T-helper 1 cell treated with Interleukin-12 subunit alpha and Interleukin-12 subunit beta and Interleukin-4 antibody, amounts not matched to agents 30 μg/mL and 1 μg/mL, for 36 hours (primary cell): ENCODE data around the gene THBS3.
"Not testable (repeated sequence)": the region's sequence is repeated elsewhere in the genome, so short reads cannot be mapped to it uniquely, and the experiment has no call there.

Experiments
- H3K27ac Mint-ChIP-seq: one replicate; pipeline ENCODE4 v1.8.0; 2021; ENCODE audit warnings: mild to moderate bottlenecking, mixed read lengths
- H3K27me3 Mint-ChIP-seq: one replicate; pipeline ENCODE4 v1.8.0; 2021; ENCODE audit warnings: low read depth, mixed read lengths
- H3K36me3 Mint-ChIP-seq: one replicate; pipeline ENCODE4 v1.8.0; 2021; ENCODE audit warnings: low read depth, mixed read lengths
- H3K4me1 Mint-ChIP-seq: one replicate; pipeline ENCODE4 v1.8.0; 2021; ENCODE audit warnings: low read depth, mixed read lengths
- H3K4me3 Mint-ChIP-seq: one replicate; pipeline ENCODE4 v1.8.0; 2021; ENCODE audit warnings: mild to moderate bottlenecking, moderate library complexity, mixed read lengths
- H3K9me3 Mint-ChIP-seq: one replicate; pipeline ENCODE4 v1.8.0; 2021; ENCODE audit warnings: mixed read lengths

Gene THBS3

GRCh38 chr1:155192346-155193274 is 15.1 kb downstream of the THBS3 start:
- Mint-ChIP-seq H3K36me3 (peaks cover 16% of the 10 kb centered on the region), H3K9me3 (no peaks in the 10 kb centered on the region), H3K27me3 (no peaks in the 10 kb centered on the region), H3K4me3 (peak overlapping the region; percentile 90), H3K4me1 (peaks cover 38% of the 10 kb centered on the region), H3K27ac (peak overlapping the region; percentile 99)

DNA sequence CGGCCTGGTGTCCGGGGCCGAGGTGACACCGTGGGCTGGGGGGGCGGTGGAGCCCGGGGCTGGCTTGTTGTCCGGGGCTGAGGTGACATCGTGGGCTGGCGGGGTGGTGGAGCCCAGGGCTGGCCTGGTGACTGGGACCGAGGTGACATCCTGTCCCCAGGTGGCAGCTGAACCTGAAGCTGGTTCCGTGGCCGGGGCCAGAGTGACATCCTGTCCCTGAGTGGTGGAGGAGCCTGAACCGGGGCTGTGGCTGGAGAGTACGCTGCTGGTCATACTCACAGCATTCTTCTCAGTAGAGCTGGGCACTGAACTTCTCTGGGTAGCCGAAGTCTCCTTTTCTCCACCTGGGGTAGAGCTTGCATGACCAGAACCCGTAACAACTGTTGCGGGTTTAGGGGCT is 15.8 kb downstream of the THBS3 start:
- Mint-ChIP-seq H3K9me3 (no peaks in the 10 kb centered on the region), H3K4me1 (peaks cover 38% of the 10 kb centered on the region)

GRCh38 chr1:155189926-155190325 is 17.8 kb downstream of the THBS3 start:
- not testable (repeated sequence) for H3K27ac Mint-ChIP-seq, H3K9me3 Mint-ChIP-seq, H3K27me3 Mint-ChIP-seq, H3K4me3 Mint-ChIP-seq, H3K36me3 Mint-ChIP-seq
- H3K4me1 Mint-ChIP-seq, result peaks cover 30% of the 10 kb centered on the region

More for the DNA sequence above, 15.8 kb downstream of the THBS3 start:
- Mint-ChIP-seq H3K27ac (peak overlapping the region; percentile 99), H3K4me3 (peak overlapping the region; percentile 79), H3K27me3 (no peaks in the 10 kb centered on the region), H3K36me3 (peaks cover 13% of the 10 kb centered on the region)

- peaks cover 15% of the 10 kb centered on the region for H3K36me3 Mint-ChIP-seq
- no peaks in the 10 kb centered on the region for H3K9me3 Mint-ChIP-seq
- H3K27me3 Mint-ChIP-seq, result no peaks in the 10 kb centered on the region
- peak overlapping the region; percentile 48 for H3K4me3 Mint-ChIP-seq
- H3K4me1 Mint-ChIP-seq, result peaks cover 18% of the 10 kb centered on the region
- H3K27ac Mint-ChIP-seq, result peak overlapping the region; percentile 64
These were observed 19.4 kb downstream of the THBS3 start for GRCh38 chr1:155188268-155188667.

DNA sequence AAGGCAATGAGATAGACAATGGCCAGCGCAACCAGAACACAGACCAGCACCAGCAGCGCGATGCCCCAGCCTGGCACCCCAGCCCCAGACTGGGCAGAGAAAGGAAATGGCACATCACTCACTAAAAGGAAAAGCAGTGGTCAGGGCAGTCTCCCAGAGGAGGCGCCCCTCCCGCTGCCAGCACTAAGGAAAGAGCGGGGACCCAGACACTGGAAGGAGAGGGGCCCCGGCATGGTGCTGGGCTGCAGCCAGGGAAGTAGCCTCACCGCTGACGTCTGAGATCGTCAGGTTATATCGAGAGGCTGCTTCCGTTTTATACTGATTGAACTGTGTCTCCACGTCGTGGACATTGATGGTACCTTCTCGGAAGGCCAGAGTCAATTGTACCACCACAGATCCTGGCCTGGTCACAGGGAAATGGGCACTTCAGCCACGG is 20.2 kb downstream of the THBS3 start:
- Mint-ChIP-seq H3K9me3 (no peaks in the 10 kb centered on the region), H3K27me3 (no peaks in the 10 kb centered on the region), H3K27ac (peak overlapping the region; percentile 64), H3K36me3 (peaks cover 17% of the 10 kb centered on the region), H3K4me3 (no peak overlapping the region), H3K4me1 (peaks cover 12% of the 10 kb centered on the region)

- Mint-ChIP-seq H3K27me3 (no peaks in the 10 kb centered on the region), H3K4me1 (peaks cover 7% of the 10 kb centered on the region), H3K9me3 (no peaks in the 10 kb centered on the region), H3K36me3 (peaks cover 14% of the 10 kb centered on the region), H3K4me3 (no peak overlapping the region), H3K27ac (no peak overlapping the region)
These were observed 20.8 kb downstream of the THBS3 start for GRCh38 chr1:155186794-155187455.

DNA sequence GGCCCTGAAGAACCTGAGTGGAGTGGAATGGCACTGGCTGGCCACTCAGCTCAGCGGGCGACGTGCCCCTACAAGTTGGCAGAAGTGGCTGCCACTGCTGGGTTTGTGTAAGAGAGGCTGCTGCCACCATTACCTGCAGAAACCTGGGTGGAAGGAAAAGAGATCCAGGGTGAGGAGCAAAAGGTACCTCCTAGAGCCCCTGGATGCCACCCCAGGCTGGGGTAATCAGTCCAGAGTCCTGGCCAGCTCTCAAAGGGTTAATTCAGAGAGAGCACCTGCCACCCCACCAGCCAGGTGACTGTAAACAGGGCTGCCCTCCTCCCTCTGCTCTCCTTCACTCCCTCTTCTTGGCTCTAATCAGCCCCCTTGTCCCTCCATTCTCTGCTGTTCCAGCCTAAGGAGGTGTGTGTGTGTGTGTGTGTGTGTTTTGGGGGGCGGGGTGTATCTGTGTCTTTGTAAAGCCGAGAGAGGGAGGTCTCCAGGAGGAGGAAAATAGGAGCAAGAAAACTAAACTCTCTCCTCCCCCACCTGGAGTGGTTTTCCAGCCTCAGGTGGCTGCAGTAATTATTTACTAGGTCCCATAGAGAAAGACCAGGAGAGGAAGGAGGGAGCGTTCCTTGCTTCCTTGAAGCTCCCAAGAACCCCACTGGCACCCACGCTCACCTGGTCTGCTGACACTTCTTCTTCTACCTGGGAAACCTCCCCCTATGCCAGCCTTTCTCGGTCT is 21.5 kb downstream of the THBS3 start:
- Mint-ChIP-seq H3K4me1 (peaks cover 9% of the 10 kb centered on the region), H3K27ac (no peak overlapping the region), H3K36me3 (peaks cover 17% of the 10 kb centered on the region)

DNA sequence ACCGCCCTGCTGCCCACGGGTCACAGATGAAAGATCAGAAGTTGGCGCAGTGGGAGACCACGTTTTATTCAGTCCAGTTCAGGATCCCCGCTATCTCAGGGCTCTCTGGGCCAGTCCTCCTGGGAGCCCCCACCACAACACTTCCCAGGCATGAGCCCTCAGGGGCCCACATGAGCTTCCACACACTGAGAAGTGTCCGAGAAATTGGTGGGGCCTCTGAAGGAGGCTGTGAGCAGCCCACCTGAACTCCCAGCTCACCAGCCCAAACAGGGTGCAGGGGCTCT is 22.0 kb downstream of the THBS3 start:
- Mint-ChIP-seq H3K4me1 (peaks cover 10% of the 10 kb centered on the region), H3K27ac (peak overlapping the region; percentile 55), H3K9me3 (no peaks in the 10 kb centered on the region), H3K36me3 (peaks cover 18% of the 10 kb centered on the region), H3K27me3 (no peaks in the 10 kb centered on the region), H3K4me3 (no peak overlapping the region)

More for the DNA sequence above, 21.5 kb downstream of the THBS3 start:
- Mint-ChIP-seq H3K9me3 (no peaks in the 10 kb centered on the region), H3K27me3 (no peaks in the 10 kb centered on the region), H3K4me3 (no peak overlapping the region)

- H3K9me3 Mint-ChIP-seq, result no peaks in the 10 kb centered on the region
- peaks cover 10% of the 10 kb centered on the region for H3K4me1 Mint-ChIP-seq
- H3K27ac Mint-ChIP-seq, result peak overlapping the region; percentile 55
- H3K4me3 Mint-ChIP-seq, result no peak overlapping the region
- no peaks in the 10 kb centered on the region for H3K27me3 Mint-ChIP-seq
- H3K36me3 Mint-ChIP-seq, result peaks cover 18% of the 10 kb centered on the region
These were observed 22.6 kb downstream of the THBS3 start for GRCh38 chr1:155184835-155185782.

- Mint-ChIP-seq H3K27ac (no peak overlapping the region), H3K9me3 (no peaks in the 10 kb centered on the region), H3K27me3 (no peaks in the 10 kb centered on the region), H3K36me3 (peaks cover 20% of the 10 kb centered on the region), H3K4me3 (no peak overlapping the region), H3K4me1 (peaks cover 10% of the 10 kb centered on the region)
These were observed 23.3 kb downstream of the THBS3 start for GRCh38 chr1:155184351-155184811.

- Mint-ChIP-seq H3K4me3 (no peak overlapping the region), H3K27ac (no peak overlapping the region), H3K27me3 (no peaks in the 10 kb centered on the region), H3K9me3 (no peaks in the 10 kb centered on the region), H3K36me3 (peaks cover 25% of the 10 kb centered on the region), H3K4me1 (peaks cover 13% of the 10 kb centered on the region)
These were observed 23.9 kb downstream of the THBS3 start for GRCh38 chr1:155183775-155184221.

GRCh38 chr1:155182052-155182550 is 25.6 kb downstream of the THBS3 start:
- Mint-ChIP-seq H3K4me1 (peaks cover 13% of the 10 kb centered on the region), H3K27ac (no peak overlapping the region), H3K27me3 (no peaks in the 10 kb centered on the region), H3K36me3 (peaks cover 29% of the 10 kb centered on the region), H3K9me3 (no peaks in the 10 kb centered on the region), H3K4me3 (no peak overlapping the region)

DNA sequence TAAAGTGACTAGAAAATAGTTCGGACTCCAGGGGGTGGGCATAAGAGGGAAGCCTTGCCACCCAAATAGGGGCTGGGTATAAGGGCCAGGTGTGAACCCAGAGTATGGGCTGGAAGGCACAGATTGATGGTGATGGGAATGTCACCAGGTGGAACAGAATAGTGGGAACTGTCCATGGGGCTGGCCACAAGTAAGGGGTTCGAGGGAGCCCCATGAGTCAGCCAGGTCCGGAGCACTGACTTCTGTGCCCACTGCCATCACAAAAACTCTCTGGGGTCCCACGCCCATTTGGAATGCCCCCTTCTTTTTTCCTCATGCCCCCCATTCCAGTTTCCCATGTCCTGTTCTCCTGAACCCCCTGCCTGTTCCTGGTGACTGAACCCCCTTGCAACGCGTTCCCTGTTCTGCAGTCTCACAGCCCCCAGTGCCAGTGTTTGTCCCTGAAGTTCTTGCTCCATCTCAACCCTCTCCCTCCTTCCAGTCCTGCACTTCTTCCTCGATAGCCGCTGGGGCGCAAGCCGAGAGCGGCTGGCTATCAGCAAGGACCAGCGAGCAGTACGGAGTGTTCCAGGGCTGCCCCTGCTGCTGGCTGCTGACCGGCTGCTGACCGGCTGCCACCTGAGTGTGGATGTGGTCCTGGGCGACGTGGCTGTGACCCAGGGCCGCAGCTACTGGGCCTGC is 26.2 kb downstream of the THBS3 start:
- Mint-ChIP-seq H3K9me3 (no peaks in the 10 kb centered on the region), H3K4me3 (no peak overlapping the region)

More for the DNA sequence above, 26.2 kb downstream of the THBS3 start:
- H3K4me1 Mint-ChIP-seq, result peaks cover 16% of the 10 kb centered on the region
- H3K27me3 Mint-ChIP-seq, result no peaks in the 10 kb centered on the region
- peaks cover 32% of the 10 kb centered on the region for H3K36me3 Mint-ChIP-seq
- no peak overlapping the region for H3K27ac Mint-ChIP-seq
